Astrocyte (in vitro differentiated cells and primary cell): ENCODE measurements around the gene SPATA6. TPM values are rescaled to one million over a fixed set of nuclear protein-coding genes. Genes with fewer than 3 reads are reported as not detected.

ENCODE experiments used
- DNase-seq: peaks from one replicate; pipeline ENCODE4 v3.0.0-alpha.2; 2010; ENCODE audit warnings: low read depth
- FAIRE-seq: peaks from 2 replicates; lab custom pipeline; 2011; peaks lifted over from hg19 to GRCh38; lab: Jason Lieb, UNC
- H2AFZ ChIP-seq: 2 replicates; pipeline ENCODE4 v1.6.0; 2012; ENCODE audit warnings: low read depth, low read length, inconsistent platforms
- H3K27ac ChIP-seq: 2 replicates; pipeline ENCODE4 v1.5.1; 2011; ENCODE audit warnings: low read depth, low read length, inconsistent platforms
- H3K27me3 ChIP-seq: 2 replicates; pipeline ENCODE4 v1.6.0; 2011; ENCODE audit warnings: low read length, inconsistent platforms; ENCODE audit not compliant: insufficient read depth
- H3K36me3 ChIP-seq: 2 replicates; pipeline ENCODE4 v1.5.1; 2011; ENCODE audit warnings: low read length, inconsistent platforms; ENCODE audit not compliant: insufficient read depth
- H3K4me1 ChIP-seq: 2 replicates; pipeline ENCODE4 v1.5.1; 2011; ENCODE audit warnings: low read length, inconsistent platforms; ENCODE audit not compliant: insufficient read depth
- H3K4me2 ChIP-seq: 2 replicates; pipeline ENCODE4 v1.6.0; 2012; ENCODE audit warnings: low read length, inconsistent platforms
- H3K4me3 ChIP-seq: 2 replicates; pipeline ENCODE4 v1.5.1; 2011; ENCODE audit warnings: low read depth, mild to moderate bottlenecking, low read length, inconsistent platforms; ENCODE audit not compliant: insufficient read depth
- H3K79me2 ChIP-seq: 2 replicates; pipeline ENCODE4 v1.6.0; 2012; ENCODE audit warnings: mild to moderate bottlenecking, low read length, inconsistent platforms; ENCODE audit not compliant: insufficient read depth
- H3K9ac ChIP-seq: 2 replicates; pipeline ENCODE4 v1.6.0; 2012; ENCODE audit warnings: mild to moderate bottlenecking, low read length, inconsistent platforms
- H3K9me3 ChIP-seq: 2 replicates; pipeline ENCODE4 v1.5.1; 2012; ENCODE audit warnings: low read depth, mild to moderate bottlenecking, low read length, inconsistent platforms; ENCODE audit not compliant: insufficient read depth
- H4K20me1 ChIP-seq: 2 replicates; pipeline ENCODE4 v1.6.0; 2012; ENCODE audit warnings: low read length, inconsistent platforms; ENCODE audit not compliant: insufficient read depth
- H3K27ac Mint-ChIP-seq: one replicate; pipeline ENCODE4 v1.8.0; 2021; ENCODE audit warnings: mild to moderate bottlenecking, mixed read lengths; ENCODE audit not compliant: unreplicated experiment
- H3K27me3 Mint-ChIP-seq: one replicate; pipeline ENCODE4 v1.8.0; 2021; ENCODE audit warnings: low read depth, mixed read lengths; ENCODE audit not compliant: unreplicated experiment
- H3K36me3 Mint-ChIP-seq: one replicate; pipeline ENCODE4 v1.8.0; 2021; ENCODE audit warnings: low read depth, mixed read lengths; ENCODE audit not compliant: unreplicated experiment
- H3K4me1 Mint-ChIP-seq: one replicate; pipeline ENCODE4 v1.8.0; 2021; ENCODE audit warnings: low read depth, mixed read lengths; ENCODE audit not compliant: unreplicated experiment
- H3K4me3 Mint-ChIP-seq: one replicate; pipeline ENCODE4 v1.8.0; 2021; ENCODE audit warnings: mild to moderate bottlenecking, moderate library complexity, mixed read lengths; ENCODE audit not compliant: unreplicated experiment
- H3K9me3 Mint-ChIP-seq: one replicate; pipeline ENCODE4 v1.8.0; 2021; ENCODE audit warnings: mild to moderate bottlenecking, mixed read lengths; ENCODE audit not compliant: unreplicated experiment
- EZH2 ChIP-seq: IDR thresholded peaks from 2 replicates; pipeline ENCODE4 v1.6.1; 2012; ENCODE audit warnings: mild to moderate bottlenecking, low read length, inconsistent platforms; ENCODE audit not compliant: insufficient read depth
- total RNA-seq: library from RNA; stranded (reverse); gene quantifications from 2 replicates; pipeline ENCODE4 v1.2.1, GENCODE V29; 2021
- TF ChIP-seq, protein P1 (sequence below): IDR thresholded peaks from 2 replicates; pipeline ENCODE4 v1.5.1; 2011; ENCODE audit warnings: low read depth, mild to moderate bottlenecking, inconsistent platforms, low read length, moderate library complexity; ENCODE audit not compliant: insufficient read depth

The SPATA6 gene
- total RNA-seq, 1 donor from 2014 or later, result 8.2 TPM

DNA sequence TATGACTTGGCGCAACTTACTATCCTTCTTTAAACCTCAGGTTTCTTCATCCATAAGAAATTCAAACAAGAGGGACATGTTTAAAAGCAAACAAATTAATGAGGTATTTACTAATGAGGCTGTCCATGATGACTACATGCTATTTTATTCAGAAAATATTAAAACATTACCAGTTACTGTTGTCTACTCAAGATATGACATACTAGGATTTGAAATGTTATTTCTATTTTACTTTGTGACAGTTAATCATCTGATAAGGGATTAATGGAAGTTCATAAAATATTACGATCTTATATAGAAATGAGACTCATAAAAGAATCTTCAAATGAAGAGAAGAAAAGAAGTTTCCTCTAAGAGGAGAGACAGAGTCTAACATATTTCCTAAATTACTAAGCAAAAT lies 80.1 kb downstream of the SPATA6 start:
- TF ChIP-seq, protein P1, sequence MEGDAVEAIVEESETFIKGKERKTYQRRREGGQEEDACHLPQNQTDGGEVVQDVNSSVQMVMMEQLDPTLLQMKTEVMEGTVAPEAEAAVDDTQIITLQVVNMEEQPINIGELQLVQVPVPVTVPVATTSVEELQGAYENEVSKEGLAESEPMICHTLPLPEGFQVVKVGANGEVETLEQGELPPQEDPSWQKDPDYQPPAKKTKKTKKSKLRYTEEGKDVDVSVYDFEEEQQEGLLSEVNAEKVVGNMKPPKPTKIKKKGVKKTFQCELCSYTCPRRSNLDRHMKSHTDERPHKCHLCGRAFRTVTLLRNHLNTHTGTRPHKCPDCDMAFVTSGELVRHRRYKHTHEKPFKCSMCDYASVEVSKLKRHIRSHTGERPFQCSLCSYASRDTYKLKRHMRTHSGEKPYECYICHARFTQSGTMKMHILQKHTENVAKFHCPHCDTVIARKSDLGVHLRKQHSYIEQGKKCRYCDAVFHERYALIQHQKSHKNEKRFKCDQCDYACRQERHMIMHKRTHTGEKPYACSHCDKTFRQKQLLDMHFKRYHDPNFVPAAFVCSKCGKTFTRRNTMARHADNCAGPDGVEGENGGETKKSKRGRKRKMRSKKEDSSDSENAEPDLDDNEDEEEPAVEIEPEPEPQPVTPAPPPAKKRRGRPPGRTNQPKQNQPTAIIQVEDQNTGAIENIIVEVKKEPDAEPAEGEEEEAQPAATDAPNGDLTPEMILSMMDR, result no peak
- TF ChIP-seq EZH2, result no peak
- Mint-ChIP-seq H3K27me3 (no peaks in the 10 kb centered on the region), H3K9me3 (no peaks in the 10 kb centered on the region), H3K27ac (no peak overlapping the region), H3K36me3 (peaks cover 3% of the 10 kb centered on the region), H3K4me3 (no peak overlapping the region), H3K4me1 (no peaks in the 10 kb centered on the region)
- H3K27me3 ChIP-seq, result no peaks in the 10 kb centered on the region
- no peaks in the 10 kb centered on the region for H4K20me1 ChIP-seq
- no peak overlapping the region for H3K4me2 ChIP-seq
- no peak overlapping the region for H2AFZ ChIP-seq
- H3K4me1 ChIP-seq, result no peaks in the 10 kb centered on the region
- H3K79me2 ChIP-seq, result no peaks in the 10 kb centered on the region
- no peak overlapping the region for H3K4me3 ChIP-seq
- no peak for FAIRE-seq
- no peak overlapping the region for H3K9ac ChIP-seq
- H3K9me3 ChIP-seq, result no peaks in the 10 kb centered on the region
- no peak for DNase-seq
- no peak overlapping the region for H3K27ac ChIP-seq
- H3K36me3 ChIP-seq, result no peaks in the 10 kb centered on the region

DNA sequence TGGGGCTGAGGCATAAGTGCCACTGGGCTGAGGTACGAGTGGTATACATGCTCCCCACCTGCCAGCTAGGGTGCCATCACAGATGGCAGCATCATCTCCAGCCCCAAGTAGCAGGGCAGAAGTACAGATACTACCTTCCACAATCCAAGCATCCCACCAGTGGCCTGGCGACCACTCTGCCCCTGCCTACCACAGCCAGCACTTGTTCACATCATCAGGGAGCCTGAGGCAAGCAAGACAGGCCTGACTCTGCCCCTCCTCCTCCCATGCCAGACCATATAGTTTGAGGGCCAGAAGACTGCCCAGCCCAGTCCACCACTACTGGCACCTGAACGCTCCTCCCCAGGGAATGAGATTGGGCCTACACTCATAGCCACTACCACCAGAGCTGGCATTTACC lies 84.6 kb downstream of the SPATA6 start:
- Histone ChIP-seq H4K20me1 (no peaks in the 10 kb centered on the region), H3K27me3 (no peaks in the 10 kb centered on the region), H3K4me2 (no peak overlapping the region), H3K36me3 (no peaks in the 10 kb centered on the region), H3K9ac (no peak overlapping the region), H3K4me3 (no peak overlapping the region), H3K4me1 (no peaks in the 10 kb centered on the region), H2AFZ (no peak overlapping the region), H3K79me2 (no peaks in the 10 kb centered on the region), H3K9me3 (no peaks in the 10 kb centered on the region), H3K27ac (no peak overlapping the region)
- Mint-ChIP-seq H3K27ac (no peak overlapping the region), H3K27me3 (no peaks in the 10 kb centered on the region), H3K4me3 (no peak overlapping the region), H3K36me3 (peaks cover 3% of the 10 kb centered on the region), H3K4me1 (no peaks in the 10 kb centered on the region), H3K9me3 (no peaks in the 10 kb centered on the region)
- no peak for FAIRE-seq
- TF ChIP-seq EZH2, result no peak
- TF ChIP-seq, protein P1, result no peak
- DNase-seq, result no peak

DNA sequence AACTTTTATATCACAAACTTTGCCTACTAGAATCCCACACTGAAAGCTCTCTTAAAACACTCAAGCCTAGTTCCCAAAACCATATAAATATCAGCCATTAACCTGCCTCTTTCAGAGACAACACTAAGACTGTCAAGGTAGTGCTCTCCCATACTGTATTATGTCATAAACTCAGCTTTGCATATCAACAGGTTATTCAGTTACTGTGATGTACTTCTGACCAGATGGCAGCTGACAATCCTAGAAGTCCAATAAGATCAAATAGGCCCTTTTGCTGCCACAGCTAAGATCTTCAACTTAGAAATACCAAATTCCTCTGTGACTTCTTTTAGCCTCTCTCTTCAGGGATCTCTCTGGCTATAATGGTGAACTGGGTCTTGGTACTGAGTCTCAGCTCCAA lies 97.2 kb downstream of the SPATA6 start:
- FAIRE-seq (no peak), DNase-seq (no peak)
- Histone ChIP-seq H3K27me3 (no peaks in the 10 kb centered on the region), H3K4me1 (no peaks in the 10 kb centered on the region), H3K9ac (no peak overlapping the region), H4K20me1 (no peaks in the 10 kb centered on the region), H3K79me2 (no peaks in the 10 kb centered on the region), H3K4me2 (no peak overlapping the region), H3K27ac (no peak overlapping the region), H2AFZ (no peak overlapping the region), H3K4me3 (no peak overlapping the region), H3K9me3 (no peaks in the 10 kb centered on the region), H3K36me3 (no peaks in the 10 kb centered on the region)
- TF ChIP-seq, protein P1, result no peak
- TF ChIP-seq EZH2, result no peak
- Mint-ChIP-seq H3K9me3 (peaks cover 12% of the 10 kb centered on the region), H3K36me3 (peaks cover 20% of the 10 kb centered on the region), H3K4me1 (no peaks in the 10 kb centered on the region), H3K27me3 (no peaks in the 10 kb centered on the region), H3K4me3 (no peak overlapping the region), H3K27ac (no peak overlapping the region)
